NCI-H526 treated with DMSO at 0.1 percent for 48 hours (cell line): Measurements from ENCODE around the gene WT1.
"Not testable (repeated sequence)": the region's sequence is repeated elsewhere in the genome, so short reads cannot be mapped to it uniquely, and the experiment has no call there.

ENCODE experiments used
- DNase-seq: peaks from one replicate; lab custom pipeline; 2025; lab: John Stamatoyannopoulos, UW

The WT1 gene

DNA sequence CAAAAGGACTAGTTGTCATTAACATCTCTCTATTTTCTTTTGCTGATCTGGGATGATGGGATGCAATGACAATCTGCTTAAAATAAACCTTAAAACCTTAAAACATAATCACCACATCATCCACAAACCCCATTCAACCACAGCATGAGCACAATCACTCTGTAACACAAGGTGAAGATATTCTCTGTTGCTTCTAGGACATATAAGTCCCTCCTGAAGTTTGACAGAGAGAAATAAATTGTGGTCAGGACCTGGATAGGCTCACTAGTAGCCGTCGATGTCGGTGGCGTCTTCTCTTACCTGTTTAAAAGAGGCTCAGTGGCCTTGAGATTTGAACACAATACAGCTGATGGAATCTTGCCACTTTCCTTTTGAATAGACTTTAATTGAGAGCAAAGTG, 47.9 kb downstream of the WT1 start:
- DNase-seq = no peak

DNA sequence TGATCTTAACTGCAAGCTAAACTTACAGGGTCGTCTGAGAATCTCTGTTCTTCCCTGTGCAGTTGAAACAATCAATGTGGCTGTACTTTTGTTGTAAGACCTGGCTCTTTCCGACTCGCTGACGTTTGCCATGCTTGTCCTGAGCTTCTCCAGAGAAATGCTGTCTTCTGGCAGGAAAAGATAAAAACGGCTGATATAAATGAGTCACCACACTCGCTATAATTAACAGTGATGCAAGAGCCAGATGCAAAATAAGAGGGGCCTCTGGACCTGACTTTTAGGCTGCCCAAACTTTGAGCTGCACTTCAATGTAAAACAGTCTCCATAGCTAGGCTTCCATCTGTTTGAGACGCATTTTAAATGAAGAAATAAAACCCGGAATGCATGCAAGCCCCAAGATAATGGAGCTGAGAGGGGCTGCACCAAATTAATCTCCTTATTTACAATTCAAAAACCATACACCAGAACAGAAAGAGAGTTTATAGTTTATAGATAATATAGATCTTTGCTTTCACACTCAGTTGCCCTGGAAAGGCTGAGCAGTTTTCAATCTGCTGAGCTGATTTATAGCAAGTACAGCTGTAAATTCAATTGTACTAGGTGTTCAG, 48.5 kb downstream of the WT1 start:
- DNase-seq = no peak

DNA sequence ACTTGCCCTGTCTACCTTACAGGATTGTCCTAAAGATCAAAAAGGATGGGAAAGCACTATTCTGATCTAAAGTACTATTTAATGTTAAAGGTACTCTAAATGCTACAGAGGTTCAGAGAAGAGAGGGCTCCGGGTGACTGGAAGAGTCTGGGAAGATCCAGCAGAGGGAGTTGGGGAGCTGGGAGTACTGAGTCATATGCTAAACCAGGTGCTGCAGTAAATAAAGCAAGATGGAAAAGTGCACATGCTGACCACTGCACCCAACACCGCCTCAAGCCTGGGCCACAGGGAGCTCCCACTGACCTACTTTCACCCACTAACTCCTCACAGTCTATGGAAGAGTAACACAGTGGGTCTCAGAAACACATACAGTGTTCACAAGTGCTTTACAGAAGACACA, 49.3 kb downstream of the WT1 start:
- DNase-seq = peak; percentile 28

DNA sequence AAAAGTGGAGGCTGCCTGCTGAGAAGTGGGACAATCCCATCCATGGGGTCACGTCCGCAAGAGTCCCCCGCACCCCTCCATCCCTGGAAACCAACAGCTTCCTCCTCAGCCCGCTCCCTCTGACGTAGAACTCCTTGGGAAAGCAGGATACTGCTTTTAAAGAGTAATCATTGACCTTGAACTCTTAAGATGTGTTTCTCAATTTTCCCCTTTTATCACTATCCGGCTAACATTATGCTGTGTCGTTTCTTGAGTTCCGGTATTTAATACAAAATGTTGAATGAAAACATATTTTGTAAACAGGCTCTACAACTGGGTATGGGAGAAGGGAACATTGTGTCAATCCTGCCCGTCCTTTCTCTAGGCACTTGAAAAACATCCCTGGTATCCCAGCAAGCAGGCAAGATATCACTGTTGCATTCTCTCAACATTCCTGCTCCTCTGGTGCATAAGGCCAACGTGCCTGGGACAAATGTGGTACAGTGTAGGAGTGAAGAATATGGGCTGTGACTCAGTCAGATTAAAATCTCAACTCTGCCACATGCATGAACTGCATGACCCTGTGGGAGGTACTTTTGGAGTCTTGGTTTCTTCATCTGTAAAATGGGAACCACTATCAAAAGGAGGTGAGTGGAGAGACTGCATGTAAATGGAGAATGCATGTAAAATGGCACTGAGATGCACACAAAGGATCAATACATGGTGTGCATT, 52.8 kb downstream of the WT1 start:
- no peak for DNase-seq

DNA sequence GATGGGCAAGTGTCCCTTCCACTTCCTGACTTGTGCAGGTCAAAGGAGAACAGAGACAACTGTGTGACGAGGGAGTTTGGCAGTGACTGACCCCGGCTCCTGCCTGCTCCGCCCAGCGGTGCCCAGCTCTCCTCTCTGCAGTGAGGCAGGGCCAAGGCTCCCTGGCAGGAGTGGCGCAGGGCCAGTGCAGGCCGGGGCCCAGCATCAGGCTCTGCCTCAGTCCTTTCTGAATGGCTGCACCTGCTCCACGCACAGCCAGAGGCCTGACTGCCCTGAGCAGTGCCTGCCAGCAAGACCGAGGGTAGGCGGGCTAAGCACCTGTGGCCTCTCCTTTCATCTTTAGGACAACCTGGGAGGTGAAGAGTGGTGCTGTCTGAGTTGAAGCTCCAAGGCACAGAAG, 54.2 kb downstream of the WT1 start:
- DNase-seq = no peak

DNA sequence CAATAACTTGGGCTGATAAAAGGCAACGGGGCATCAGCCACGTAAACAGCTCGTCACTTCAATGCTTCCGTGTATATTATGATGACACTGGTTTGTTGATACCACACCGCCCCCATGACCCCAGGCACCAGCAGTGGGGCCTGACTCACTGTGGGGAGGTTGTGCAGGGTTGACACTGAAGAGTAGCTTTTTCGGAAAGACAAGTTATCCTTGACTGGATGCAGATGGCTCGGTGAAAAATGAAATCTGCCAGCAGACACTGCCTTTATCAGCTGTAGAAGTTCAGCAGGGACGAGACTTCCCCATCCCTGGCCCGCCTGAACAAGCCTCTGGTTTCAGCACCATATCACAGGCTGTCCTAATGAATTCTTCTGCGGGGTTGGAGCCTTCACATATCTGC, 55.6 kb downstream of the WT1 start:
- DNase-seq = no peak

DNA sequence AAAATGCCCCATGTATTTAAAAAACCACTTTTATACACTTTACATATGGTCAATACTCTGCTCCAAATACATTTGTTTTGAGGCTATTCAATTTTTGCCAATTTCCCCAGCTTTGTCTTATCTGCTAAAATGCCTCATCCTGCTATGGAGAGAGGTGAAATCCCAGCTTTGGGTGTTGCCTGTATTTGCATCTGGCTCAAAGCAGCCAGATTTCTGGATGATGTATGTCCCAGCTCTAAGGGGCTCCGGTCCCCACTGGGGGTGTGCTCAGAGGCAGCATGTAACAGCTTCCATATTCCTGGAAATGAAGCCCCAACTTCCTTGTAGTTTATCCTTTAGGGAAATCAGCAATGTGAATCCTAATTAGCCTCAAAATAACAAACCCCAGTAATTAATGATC, 59.5 kb downstream of the WT1 start:
- DNase-seq = no peak

DNA sequence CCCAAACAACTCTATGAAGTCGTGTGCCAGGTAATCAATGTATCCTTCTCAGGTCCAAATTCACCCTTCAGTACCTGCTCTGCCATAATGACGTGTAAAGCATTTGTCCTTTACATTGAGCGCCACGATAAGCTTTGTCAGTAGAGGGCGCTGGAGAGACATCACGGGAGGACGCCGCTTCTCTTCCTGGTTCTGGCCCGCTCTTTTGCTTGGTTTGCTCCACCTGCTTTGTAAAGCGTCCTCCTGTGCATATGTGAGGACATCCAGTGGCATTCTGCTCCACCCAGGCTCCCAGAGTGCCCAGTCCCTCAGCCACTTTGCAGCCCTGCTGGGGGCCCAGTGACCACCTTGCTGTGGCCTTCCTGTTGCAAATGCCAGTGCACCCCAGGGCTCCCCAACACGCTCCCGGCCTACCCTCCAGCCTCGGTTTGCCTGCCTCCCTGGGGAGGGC, 61.1 kb downstream of the WT1 start:
- peak; percentile 63 for DNase-seq

DNA sequence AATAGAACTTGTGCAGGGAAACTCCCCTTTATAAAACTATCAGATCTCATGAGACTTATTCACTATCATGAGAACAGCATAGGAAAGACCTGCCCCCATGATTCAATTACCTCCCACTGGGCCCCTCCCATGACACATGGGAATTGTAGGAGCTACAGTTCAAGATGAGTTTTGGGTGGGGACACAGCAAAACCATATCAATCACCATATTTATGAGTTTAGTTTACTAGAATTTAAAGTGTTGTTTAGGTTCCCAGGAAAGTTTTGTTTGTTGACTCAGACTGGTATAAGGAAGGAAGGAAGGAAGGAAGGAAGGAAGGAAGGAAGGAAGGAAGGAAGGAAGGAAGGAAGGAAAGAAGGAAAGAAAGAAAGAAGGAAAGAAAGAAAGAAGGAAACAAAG, 65.4 kb downstream of the WT1 start:
- not testable (repeated sequence) for DNase-seq

DNA sequence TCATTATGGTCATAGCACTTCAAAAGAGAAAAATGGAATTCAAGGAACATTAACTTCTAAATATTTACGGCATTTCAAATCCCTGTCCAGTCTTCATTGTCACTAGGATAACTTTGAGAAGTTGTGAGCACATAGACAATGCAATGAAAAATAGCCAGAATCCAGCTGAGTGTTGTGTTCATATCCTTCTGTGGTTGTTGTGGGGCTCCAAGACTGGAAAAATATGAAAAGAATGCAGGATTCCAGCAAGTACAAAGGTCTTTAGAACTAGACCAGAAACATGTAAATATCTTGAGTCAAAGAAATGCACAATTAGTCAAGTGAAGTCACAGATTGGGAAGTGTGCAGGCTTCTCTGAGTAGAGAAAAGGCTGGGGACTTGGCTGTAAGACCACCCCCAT, 68.7 kb downstream of the WT1 start:
- no peak for DNase-seq

DNA sequence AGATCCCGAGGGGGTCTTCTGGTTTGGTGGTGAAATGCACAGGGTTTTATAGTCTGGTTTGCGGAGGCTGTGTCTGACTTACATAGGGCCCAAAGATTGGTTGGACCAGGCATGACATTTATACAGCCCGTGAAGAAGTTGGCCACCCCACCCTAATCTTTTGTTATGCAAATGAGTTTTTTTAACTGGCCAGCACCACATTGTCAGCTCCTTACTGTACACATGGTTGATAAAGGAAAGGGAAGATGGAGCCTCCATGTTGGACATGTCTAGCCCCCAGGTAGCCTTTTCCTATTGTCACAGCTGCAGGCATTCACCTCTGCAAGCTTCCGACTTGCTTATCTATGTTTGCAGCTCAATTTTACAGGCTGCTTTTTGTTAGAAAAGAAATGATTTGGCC, 70.1 kb downstream of the WT1 start:
- DNase-seq = no peak

DNA sequence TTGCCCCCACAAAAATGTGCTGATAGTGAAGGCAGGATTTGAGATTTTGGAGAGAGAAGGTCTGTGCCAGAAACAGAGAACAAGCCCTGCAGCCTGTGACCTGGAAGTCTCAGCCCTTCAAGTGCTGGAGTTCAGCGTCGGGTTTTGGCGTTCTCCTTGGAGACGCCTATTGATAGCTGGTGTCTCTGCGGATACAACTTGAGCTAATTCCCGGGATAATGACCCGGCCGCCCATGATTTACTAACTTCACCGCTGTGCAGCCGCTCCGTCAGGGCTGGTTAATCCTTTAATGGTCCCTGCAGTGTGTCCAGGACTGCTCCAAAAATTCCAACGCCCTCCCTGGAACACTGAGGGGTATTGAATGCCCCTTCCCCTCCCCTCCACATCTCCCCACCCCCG, 76.6 kb downstream of the WT1 start:
- DNase-seq = no peak

DNA sequence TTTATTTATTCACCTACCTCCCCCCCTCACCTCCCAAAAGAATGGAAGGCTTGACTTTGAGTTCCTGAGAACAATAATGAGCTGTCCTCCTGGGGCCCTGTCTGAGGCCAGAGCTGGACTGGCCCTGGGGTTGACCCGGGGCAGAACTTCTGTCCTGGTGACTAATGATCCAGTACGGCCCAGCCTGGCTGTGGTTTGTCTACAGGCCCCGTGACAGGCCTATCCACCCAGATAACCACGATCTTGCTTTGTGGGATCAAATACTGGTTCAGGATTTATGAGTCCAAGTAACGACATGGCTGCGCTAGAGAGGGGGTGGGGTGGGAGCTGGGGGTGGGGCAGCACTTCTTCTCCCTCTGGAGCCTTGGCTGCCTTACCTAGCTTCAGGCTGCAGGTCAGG, 81.5 kb downstream of the WT1 start:
- DNase-seq = no peak

DNA sequence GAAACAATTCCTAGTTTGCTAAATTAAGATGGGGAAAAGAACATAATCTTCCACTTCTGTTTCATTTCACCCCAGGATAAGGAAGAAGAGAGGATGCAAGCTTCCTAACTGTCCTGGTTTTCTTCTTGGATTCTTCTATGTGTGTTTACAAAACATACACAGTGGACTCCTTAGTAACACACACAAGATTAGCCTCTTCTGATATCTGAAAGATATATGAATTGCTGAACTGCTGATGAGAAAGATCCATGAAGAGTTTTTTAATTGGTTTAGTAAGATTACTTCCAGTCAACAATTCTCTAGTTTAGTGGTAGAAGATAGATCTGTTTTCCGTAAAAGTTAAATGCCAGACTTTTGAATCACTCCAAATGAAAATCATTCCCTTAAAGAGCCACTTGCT, 86.8 kb downstream of the WT1 start:
- DNase-seq = no peak

DNA sequence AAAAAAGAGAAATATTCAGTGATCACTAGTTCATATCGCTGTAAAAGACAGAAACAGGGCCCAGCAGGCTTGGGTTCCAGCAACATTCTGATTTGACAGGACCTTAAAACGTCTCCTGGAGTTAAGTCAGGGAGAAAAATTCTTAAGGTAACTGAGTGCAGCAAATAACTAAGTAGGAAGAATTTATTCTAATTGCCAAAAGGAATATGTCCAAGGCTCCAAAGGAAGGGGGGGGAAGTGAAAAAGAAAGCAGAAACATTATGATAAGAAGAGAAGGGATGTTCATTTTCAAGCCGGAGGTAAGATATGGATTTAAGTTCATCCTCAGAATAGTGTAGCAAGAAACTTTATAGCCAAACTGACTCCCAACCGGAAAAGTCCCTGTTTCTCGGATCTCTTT, 90.4 kb downstream of the WT1 start:
- DNase-seq = no peak

DNA sequence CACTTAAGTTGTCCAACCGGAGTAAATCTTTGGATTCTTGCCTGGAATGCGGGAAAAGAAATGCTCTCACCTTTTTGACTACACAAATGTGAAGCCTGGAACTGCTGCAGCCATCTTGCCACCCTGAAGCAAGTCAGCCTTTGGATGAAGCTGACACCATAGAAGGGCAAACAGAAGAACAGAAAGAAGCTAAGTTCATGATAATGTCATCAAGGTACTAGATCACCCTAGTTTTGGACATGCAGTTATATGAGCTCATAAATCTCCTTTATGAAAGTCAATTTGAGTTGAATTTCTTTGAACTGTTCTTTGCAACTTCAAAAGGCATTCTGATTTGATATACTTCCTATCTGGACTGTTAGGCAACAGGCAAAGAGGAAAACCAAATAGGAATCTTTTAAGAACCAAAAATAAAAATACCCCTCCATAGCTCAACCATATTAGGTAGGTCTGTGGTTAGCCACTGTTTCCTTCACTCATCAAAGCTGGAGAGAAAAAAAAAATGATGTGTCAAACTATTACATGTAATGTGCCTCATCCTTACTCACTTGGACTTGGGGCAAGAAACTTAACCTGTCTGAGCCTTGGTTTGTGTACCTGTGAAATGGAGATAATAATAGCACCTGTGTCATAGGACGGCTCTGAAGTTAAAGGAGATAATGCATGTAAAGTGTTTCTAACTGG, 91.9 kb downstream of the WT1 start:
- no peak for DNase-seq

DNA sequence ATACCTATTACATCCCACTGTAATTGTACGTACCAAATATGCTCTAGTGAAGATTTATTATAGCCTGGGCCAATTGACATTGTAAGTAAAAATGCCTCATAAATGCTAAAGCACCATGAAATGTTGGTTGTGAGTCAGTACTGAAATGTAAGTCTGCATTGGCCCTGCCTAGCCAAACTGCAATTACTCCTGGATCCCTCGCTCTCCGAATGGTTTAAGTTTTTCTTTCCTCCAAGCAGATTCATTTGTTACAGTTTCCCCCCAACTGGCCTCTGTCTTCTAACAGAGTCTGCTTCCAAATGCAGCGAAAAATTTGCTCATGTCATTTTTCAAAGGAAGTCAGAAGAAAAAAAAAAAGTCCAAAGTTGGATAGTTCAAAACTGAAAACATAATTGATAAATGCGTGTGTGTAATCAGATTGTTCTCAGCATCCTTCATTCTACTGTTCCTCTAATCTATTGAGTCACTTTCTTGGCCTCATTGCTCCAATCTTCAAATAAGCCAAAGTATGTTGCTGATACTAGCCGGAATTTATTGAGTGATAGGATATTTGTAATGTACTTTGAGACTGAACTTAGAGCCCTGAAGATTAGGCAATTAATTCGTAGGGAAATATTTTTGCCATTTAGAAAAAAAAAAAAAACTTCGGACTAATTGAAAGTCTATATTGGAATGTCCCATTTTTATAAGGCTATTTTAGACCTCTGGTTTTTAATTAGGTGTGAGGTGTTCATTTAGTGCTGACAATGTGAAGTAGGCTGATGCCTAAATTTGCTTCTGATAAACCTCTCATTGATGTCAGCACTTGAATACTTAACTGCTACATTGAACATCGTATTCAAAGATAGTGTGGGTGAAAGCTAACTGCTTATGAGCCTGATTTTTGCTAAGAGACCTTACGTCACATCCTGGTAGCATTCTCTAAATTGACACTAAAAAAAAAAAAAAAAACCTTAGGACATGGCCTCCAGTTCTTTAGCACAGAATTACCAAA, 93.4 kb downstream of the WT1 start:
- no peak for DNase-seq

DNA sequence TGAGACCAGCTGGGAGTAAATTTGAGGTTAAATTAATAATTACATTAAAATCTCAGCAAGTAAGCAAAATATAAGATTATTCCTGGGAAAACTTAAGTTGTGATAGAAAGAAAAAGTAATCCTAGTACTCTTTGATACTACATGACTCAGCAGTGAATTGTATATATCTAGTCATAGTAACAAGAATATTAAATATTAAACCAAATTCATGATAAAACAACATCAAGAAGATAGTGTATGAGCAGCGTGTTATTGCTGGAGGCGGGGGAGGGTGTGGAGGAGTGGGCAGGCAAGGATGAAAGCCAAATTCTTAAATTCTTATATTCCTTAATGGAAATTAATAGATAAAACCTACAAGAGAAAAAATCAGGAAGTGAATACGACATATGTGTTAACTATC, 95.2 kb downstream of the WT1 start:
- DNase-seq = no peak
